ENCODE results near the gene PTGFRN.

The PTGFRN gene

GRCh38 chr1:116957646-116958045, 47.9 kb downstream of the PTGFRN start:
- H3K36me3 ChIP-seq, result peaks cover under 1% of the 10 kb centered on the region; the same call in 1 of the 2 replicates
- no peak for DNase-seq
- H3K4me3 ChIP-seq (ENCODE audit: low read depth, low read length), result no peak overlapping the region
- H3K9me3 ChIP-seq (ENCODE audit: severe bottlenecking), result no peaks in the 10 kb centered on the region
- H3K27ac ChIP-seq, result no peak overlapping the region
- no peaks in the 10 kb centered on the region for H3K27me3 ChIP-seq (ENCODE audit: insufficient read depth, low read depth, severe bottlenecking)
- TF ChIP-seq CTCF (IDR thresholded peaks at IDR 0.05; ENCODE audit: low read depth, low read length), result no peak

- no peak for TF ChIP-seq CTCF (IDR thresholded peaks at IDR 0.05; ENCODE audit: low read depth, low read length)
- no peaks in the 10 kb centered on the region for H3K9me3 ChIP-seq (ENCODE audit: severe bottlenecking)
- H3K27ac ChIP-seq, result no peak overlapping the region
- DNase-seq, result no peak
- no peaks in the 10 kb centered on the region for H3K27me3 ChIP-seq (ENCODE audit: insufficient read depth, low read depth, severe bottlenecking)
- no peak overlapping the region for H3K4me3 ChIP-seq (ENCODE audit: low read depth, low read length)
- H3K36me3 ChIP-seq, result peaks cover 3% of the 10 kb centered on the region; the same call in 1 of the 2 replicates
Measured at GRCh38 chr1:116958110-116958509, 48.4 kb downstream of the PTGFRN start.

- Histone ChIP-seq H3K4me3 (ENCODE audit: low read depth, low read length) (no peak overlapping the region), H3K27ac (no peak overlapping the region), H3K36me3 (peaks cover 3% of the 10 kb centered on the region; the same call in 1 of the 2 replicates), H3K27me3 (ENCODE audit: insufficient read depth, low read depth, severe bottlenecking) (no peaks in the 10 kb centered on the region), H3K9me3 (ENCODE audit: severe bottlenecking) (no peaks in the 10 kb centered on the region)
- no peak for DNase-seq
- no peak for TF ChIP-seq CTCF (IDR thresholded peaks at IDR 0.05; ENCODE audit: low read depth, low read length)
Measured at GRCh38 chr1:116958977-116959376, 49.3 kb downstream of the PTGFRN start.

- Histone ChIP-seq H3K4me3 (ENCODE audit: low read depth, low read length) (no peak overlapping the region), H3K27me3 (ENCODE audit: insufficient read depth, low read depth, severe bottlenecking) (no peaks in the 10 kb centered on the region), H3K27ac (no peak overlapping the region), H3K36me3 (peaks cover 8% of the 10 kb centered on the region), H3K9me3 (ENCODE audit: severe bottlenecking) (no peaks in the 10 kb centered on the region)
- no peak for TF ChIP-seq CTCF (IDR thresholded peaks at IDR 0.05; ENCODE audit: low read depth, low read length)
- no peak for DNase-seq
Measured at GRCh38 chr1:116961606-116962005, 51.9 kb downstream of the PTGFRN start.

- no peak overlapping the region for H3K4me3 ChIP-seq (ENCODE audit: low read depth, low read length)
- H3K36me3 ChIP-seq, result peaks cover 11% of the 10 kb centered on the region
- no peak for TF ChIP-seq CTCF (IDR thresholded peaks at IDR 0.05; ENCODE audit: low read depth, low read length)
- H3K9me3 ChIP-seq (ENCODE audit: severe bottlenecking), result no peaks in the 10 kb centered on the region
- no peak for DNase-seq
- H3K27me3 ChIP-seq (ENCODE audit: insufficient read depth, low read depth, severe bottlenecking), result no peaks in the 10 kb centered on the region
- no peak overlapping the region for H3K27ac ChIP-seq
Measured at GRCh38 chr1:116962987-116963639, 53.4 kb downstream of the PTGFRN start.

GRCh38 chr1:116966791-116967190, 57.1 kb downstream of the PTGFRN start:
- Histone ChIP-seq H3K9me3 (ENCODE audit: severe bottlenecking) (no peaks in the 10 kb centered on the region), H3K27ac (no peak overlapping the region), H3K4me3 (ENCODE audit: low read depth, low read length) (no peak overlapping the region), H3K27me3 (ENCODE audit: insufficient read depth, low read depth, severe bottlenecking) (no peaks in the 10 kb centered on the region), H3K36me3 (peaks cover 11% of the 10 kb centered on the region)
- no peak for DNase-seq
- TF ChIP-seq CTCF (IDR thresholded peaks at IDR 0.05; ENCODE audit: low read depth, low read length), result no peak
